Activated naive CD8-positive, alpha-beta T cell treated with anti-CD3 and anti-CD28 coated beads for 36 hours (primary cell): ENCODE data around the gene ADIPOR2. TPM values are rescaled to one million over a fixed set of nuclear protein-coding genes. Genes with fewer than 3 reads are reported as not detected.

Experiments used
- DNase-seq: peaks from one replicate; pipeline ENCODE4 v3.0.0; 2021
- H3K27ac Mint-ChIP-seq: one replicate; pipeline ENCODE4 v1.8.0; 2022; ENCODE audit warnings: mild to moderate bottlenecking, moderate library complexity, mixed read lengths
- H3K27me3 Mint-ChIP-seq: one replicate; pipeline ENCODE4 v1.8.0; 2022; ENCODE audit warnings: mild to moderate bottlenecking, mixed read lengths
- H3K36me3 Mint-ChIP-seq: one replicate; pipeline ENCODE4 v1.8.0; 2021; ENCODE audit warnings: mild to moderate bottlenecking, mixed read lengths
- H3K4me1 Mint-ChIP-seq: one replicate; pipeline ENCODE4 v1.8.0; 2021; ENCODE audit warnings: mixed read lengths
- H3K4me3 Mint-ChIP-seq: one replicate; pipeline ENCODE4 v1.8.0; 2022; ENCODE audit warnings: mild to moderate bottlenecking, moderate library complexity, mixed read lengths
- H3K9me3 Mint-ChIP-seq: one replicate; pipeline ENCODE4 v1.8.0; 2022; ENCODE audit warnings: mixed read lengths
- total RNA-seq, 2 experiments: library from RNA; stranded (reverse); gene quantifications; one replicate each; pipeline ENCODE4 v1.2.3, GENCODE V29; 2021

Gene ADIPOR2
- total RNA-seq, 2 experiments from 2014 or later, result 59.8 to 62.9 TPM

DNA sequence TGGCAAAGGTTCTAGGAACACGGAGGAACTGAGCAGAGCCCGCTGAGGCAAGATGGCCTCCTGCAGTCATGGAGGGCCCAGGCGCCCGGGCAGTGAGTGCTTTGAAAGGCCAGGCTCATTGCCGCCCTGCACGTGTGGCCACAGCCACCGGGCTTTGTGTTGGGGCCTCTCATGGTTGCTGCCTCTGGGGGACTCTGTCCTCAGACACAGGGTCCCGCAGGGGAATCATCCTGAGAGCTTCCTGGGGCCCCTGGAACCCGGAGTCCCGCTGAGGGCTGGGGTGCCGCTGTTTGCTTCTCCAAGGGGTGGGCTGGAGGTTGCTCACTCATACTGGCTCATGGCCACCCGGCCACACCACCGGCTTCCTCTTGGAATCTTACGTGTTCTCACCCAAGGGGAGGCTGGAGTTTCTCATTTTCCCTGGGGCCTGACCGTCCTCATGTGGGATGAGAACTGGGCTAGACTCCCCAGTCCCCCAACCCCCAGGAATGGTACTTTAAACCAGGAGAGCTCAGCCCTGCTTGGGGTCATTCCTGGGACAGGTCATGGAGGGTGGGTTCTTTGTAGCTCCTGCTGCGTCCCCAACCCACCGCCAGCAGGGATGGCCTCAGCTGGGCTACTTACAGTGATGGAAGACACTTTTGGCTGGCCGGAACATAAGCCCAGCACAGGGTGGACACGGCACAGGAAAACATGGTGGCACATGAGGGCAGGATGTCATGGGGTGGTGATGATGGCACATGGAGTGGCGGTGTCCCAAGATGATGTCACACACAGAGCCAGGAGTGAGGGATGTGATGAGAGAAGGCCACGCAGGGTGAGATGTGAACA is 108.4 kb downstream of the ADIPOR2 start:
- H3K4me1 Mint-ChIP-seq, result peaks cover 5% of the 10 kb centered on the region
- no peaks in the 10 kb centered on the region for H3K36me3 Mint-ChIP-seq
- no peak overlapping the region for H3K27ac Mint-ChIP-seq
- no peak for DNase-seq
- no peaks in the 10 kb centered on the region for H3K9me3 Mint-ChIP-seq
- H3K4me3 Mint-ChIP-seq, result no peak overlapping the region
- H3K27me3 Mint-ChIP-seq, result no peaks in the 10 kb centered on the region

- H3K9me3 Mint-ChIP-seq, result no peaks in the 10 kb centered on the region
Observed at GRCh38 chr12:1799882-1800400, 109.1 kb downstream of the ADIPOR2 start.

GRCh38 chr12:1800401-1801302 is 109.8 kb downstream of the ADIPOR2 start:
- Mint-ChIP-seq H3K36me3 (no peaks in the 10 kb centered on the region), H3K4me3 (no peak overlapping the region), H3K27me3 (no peaks in the 10 kb centered on the region), H3K9me3 (no peaks in the 10 kb centered on the region), H3K27ac (no peak overlapping the region), H3K4me1 (peaks cover 8% of the 10 kb centered on the region)
- DNase-seq, result no peak

More at GRCh38 chr12:1799882-1800400, 109.1 kb downstream of the ADIPOR2 start:
- Mint-ChIP-seq H3K4me1 (peaks cover 10% of the 10 kb centered on the region), H3K27ac (no peak overlapping the region), H3K36me3 (no peaks in the 10 kb centered on the region), H3K27me3 (no peaks in the 10 kb centered on the region), H3K4me3 (no peak overlapping the region)
- no peak for DNase-seq

DNA sequence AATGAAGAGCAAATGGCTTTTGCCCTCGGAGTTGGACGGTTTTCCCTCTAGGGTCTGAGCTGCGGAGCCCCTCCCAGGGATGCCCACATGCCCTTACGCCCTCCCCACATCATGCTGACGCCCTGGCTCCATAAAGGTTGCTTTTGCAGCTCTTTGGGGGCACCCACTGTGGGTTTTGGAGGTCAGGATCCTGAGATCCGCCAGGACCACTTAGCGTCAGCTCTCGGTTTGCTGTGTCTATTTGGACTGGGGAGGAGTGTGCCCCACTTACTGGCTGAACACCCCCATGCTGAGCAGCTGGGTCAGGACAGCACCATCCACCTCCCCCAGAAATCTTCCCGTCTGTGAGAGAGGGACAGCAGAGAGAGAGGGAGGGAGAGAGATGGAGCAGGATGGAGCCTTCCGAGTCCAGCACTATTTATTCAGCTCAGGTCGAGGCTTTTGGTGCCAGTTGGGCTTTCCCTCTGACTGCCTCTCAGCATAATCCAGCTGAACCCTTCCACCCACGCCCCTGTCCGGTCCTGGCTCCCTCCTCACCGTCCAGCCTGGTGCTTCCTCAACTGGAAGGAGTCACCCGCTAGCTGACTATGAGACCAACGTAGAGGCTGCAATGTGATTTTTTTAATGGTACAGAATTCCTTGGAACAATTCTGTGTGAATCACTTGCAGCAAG is 110.6 kb downstream of the ADIPOR2 start:
- Mint-ChIP-seq H3K36me3 (no peaks in the 10 kb centered on the region), H3K4me1 (peaks cover 5% of the 10 kb centered on the region), H3K4me3 (no peak overlapping the region), H3K27me3 (no peaks in the 10 kb centered on the region), H3K27ac (no peak overlapping the region), H3K9me3 (no peaks in the 10 kb centered on the region)
- no peak for DNase-seq

DNA sequence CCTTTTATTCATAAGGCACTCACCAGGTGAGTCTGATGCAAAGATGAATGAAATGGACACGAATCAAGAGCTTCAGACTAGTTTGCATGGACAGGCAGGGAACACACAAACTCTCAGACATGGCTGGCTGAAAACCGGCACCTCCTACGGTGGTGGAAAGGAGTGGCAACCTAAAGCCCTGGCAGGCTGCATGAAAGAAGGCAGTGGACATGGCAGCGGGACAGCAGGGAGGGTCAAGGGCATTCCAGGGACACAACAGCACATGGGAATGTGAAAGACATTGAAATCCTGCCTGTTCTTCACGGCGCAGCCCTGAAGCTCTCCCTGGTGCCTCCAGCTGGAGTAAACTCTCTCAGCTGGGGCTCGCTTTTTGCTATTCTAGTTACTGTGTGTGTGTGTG is 112.9 kb downstream of the ADIPOR2 start:
- no peaks in the 10 kb centered on the region for H3K36me3 Mint-ChIP-seq
- peaks cover 5% of the 10 kb centered on the region for H3K4me1 Mint-ChIP-seq
- H3K9me3 Mint-ChIP-seq, result no peaks in the 10 kb centered on the region
- H3K27ac Mint-ChIP-seq, result no peak overlapping the region
- no peaks in the 10 kb centered on the region for H3K27me3 Mint-ChIP-seq
- DNase-seq, result no peak
- no peak overlapping the region for H3K4me3 Mint-ChIP-seq

DNA sequence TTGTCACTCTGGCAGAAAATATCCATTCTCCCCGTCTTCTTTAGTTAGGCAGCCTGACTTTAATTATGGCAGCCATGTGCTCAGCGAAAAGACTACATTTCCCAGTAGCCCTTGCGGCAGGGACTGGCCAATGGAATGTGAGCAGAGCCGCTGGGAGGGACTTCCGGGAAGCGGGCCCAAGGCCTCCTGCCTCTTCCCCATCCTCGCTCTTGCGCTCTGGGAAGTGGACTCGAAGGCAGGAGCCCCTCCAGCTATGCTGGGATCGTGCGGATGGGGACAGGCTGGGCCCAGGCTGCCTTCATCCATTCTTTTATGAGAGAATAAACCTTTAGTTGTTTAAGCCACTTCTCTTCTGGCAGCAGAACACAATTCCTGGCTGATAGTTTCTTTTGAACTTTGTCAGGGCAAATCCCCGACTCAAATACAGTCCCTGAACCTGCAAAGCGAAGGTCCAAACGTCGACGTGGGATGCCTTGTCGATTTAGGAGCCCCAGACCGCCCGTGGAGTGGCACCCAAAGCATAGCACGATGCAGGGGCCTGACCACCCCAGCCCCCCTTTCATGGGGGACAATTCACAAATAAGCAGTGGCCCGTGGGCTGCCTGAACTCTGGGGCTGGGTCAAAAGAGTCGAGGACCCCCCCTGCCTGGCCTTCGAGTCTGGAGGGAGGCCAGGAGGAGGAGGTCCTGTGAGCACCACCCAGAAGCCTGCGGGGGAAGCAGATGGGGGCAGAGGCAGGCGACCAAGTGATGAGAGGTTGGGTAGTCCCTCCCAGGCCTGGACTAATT is 113.9 kb downstream of the ADIPOR2 start:
- no peak overlapping the region for H3K4me3 Mint-ChIP-seq
- peak overlapping the region; percentile 77 for H3K27ac Mint-ChIP-seq
- H3K36me3 Mint-ChIP-seq, result no peaks in the 10 kb centered on the region
- H3K27me3 Mint-ChIP-seq, result no peaks in the 10 kb centered on the region
- H3K4me1 Mint-ChIP-seq, result peaks cover 5% of the 10 kb centered on the region
- no peaks in the 10 kb centered on the region for H3K9me3 Mint-ChIP-seq
- DNase-seq, result peak; percentile 83

GRCh38 chr12:1805441-1806081 is 114.7 kb downstream of the ADIPOR2 start:
- Mint-ChIP-seq H3K36me3 (no peaks in the 10 kb centered on the region), H3K9me3 (no peaks in the 10 kb centered on the region), H3K4me3 (no peak overlapping the region), H3K27me3 (no peaks in the 10 kb centered on the region), H3K4me1 (peaks cover 5% of the 10 kb centered on the region), H3K27ac (no peak overlapping the region)
- DNase-seq, result no peak

- H3K27ac Mint-ChIP-seq, result no peak overlapping the region
- no peak for DNase-seq
- no peaks in the 10 kb centered on the region for H3K36me3 Mint-ChIP-seq
- H3K9me3 Mint-ChIP-seq, result no peaks in the 10 kb centered on the region
- H3K4me1 Mint-ChIP-seq, result peaks cover 5% of the 10 kb centered on the region
- no peaks in the 10 kb centered on the region for H3K27me3 Mint-ChIP-seq
- H3K4me3 Mint-ChIP-seq, result no peak overlapping the region
Observed at GRCh38 chr12:1806301-1807086, 115.6 kb downstream of the ADIPOR2 start.

- no peaks in the 10 kb centered on the region for H3K36me3 Mint-ChIP-seq
- DNase-seq, result no peak
- no peaks in the 10 kb centered on the region for H3K27me3 Mint-ChIP-seq
- no peaks in the 10 kb centered on the region for H3K9me3 Mint-ChIP-seq
- H3K27ac Mint-ChIP-seq, result no peak overlapping the region
- no peak overlapping the region for H3K4me3 Mint-ChIP-seq
- H3K4me1 Mint-ChIP-seq, result peaks cover 5% of the 10 kb centered on the region
Observed at GRCh38 chr12:1807087-1807860, 116.4 kb downstream of the ADIPOR2 start.

- Mint-ChIP-seq H3K36me3 (no peaks in the 10 kb centered on the region), H3K4me3 (no peak overlapping the region), H3K4me1 (peaks cover 5% of the 10 kb centered on the region), H3K27me3 (no peaks in the 10 kb centered on the region), H3K9me3 (no peaks in the 10 kb centered on the region), H3K27ac (no peak overlapping the region)
- DNase-seq, result no peak
Observed at GRCh38 chr12:1808036-1808797, 117.3 kb downstream of the ADIPOR2 start.

- Mint-ChIP-seq H3K9me3 (no peaks in the 10 kb centered on the region), H3K4me1 (peaks cover 5% of the 10 kb centered on the region), H3K4me3 (no peak overlapping the region), H3K27ac (no peak overlapping the region), H3K27me3 (no peaks in the 10 kb centered on the region), H3K36me3 (no peaks in the 10 kb centered on the region)
- no peak for DNase-seq
Observed at GRCh38 chr12:1808798-1809480, 118.1 kb downstream of the ADIPOR2 start.
